SK-N-SH (cell line): ENCODE measurements around the gene CARM1. TPM values are rescaled to one million over a fixed set of nuclear protein-coding genes. Genes with fewer than 3 reads are reported as not detected.

Source experiments
- CTCF ChIA-PET: fragments of 300-600, 350-600 bp; formaldehyde crosslinking; extraction: SDS; loops from one replicate; lab custom pipeline; 2021; lab: Yijun Ruan, JAX
- POLR2A ChIA-PET: fragments of 350-600 bp; sonication (Branson Sonifier 250); formaldehyde crosslinking; extraction: SDS; loops from one replicate; lab custom pipeline; 2020; ENCODE audit warnings: antibody characterized with exemption, inconsistent platforms; lab: Yijun Ruan, JAX
- DNase-seq: peaks from one replicate; pipeline ENCODE4 v3.0.0; 2012
- H2AFZ ChIP-seq: fragments of 200-600 bp; sonication (generic); 2 replicates; pipeline ENCODE4 v1.8.1; 2016; ENCODE audit warnings: antibody characterized with exemption, mild to moderate bottlenecking, low read depth
- H3F3A ChIP-seq: fragments of 200-600 bp; sonication (generic); replicated peaks from 2 replicates; pipeline ENCODE3; 2016; ENCODE audit warnings: antibody characterized with exemption, mild to moderate bottlenecking; ENCODE audit not compliant: insufficient read depth
- H3K27ac ChIP-seq, 2 experiments: fragments of 200-500 bp in 1 of 2; fragments of 200-600 bp in 1 of 2; sonication (Bioruptor generic) in 1 of 2; sonication (generic), shearing (Covaris generic) in 1 of 2; 2 replicates each; pipeline versions ENCODE4 v1.5.1 to v1.6.1; 2014 to 2016; ENCODE audit warnings: low read depth in 2 of 2, inconsistent platforms in 1 of 2, low read length in 1 of 2, mild to moderate bottlenecking in 1 of 2, mixed read lengths in 1 of 2
- H3K27me3 ChIP-seq: fragments of 200-600 bp; sonication (generic), shearing (Covaris generic); 2 replicates; pipeline ENCODE4 v1.6.1; 2016; ENCODE audit warnings: mixed run types; ENCODE audit not compliant: insufficient read depth
- H3K36me3 ChIP-seq, 2 experiments: fragments of 200-500 bp in 1 of 2; fragments of 200-600 bp in 1 of 2; sonication (Bioruptor generic) in 1 of 2; sonication (generic) in 1 of 2; replicated peaks in 1 of 2; 2 replicates each; pipeline versions ENCODE3 to v1.5.1; 2014 to 2016; ENCODE audit warnings: low read length in 1 of 2, mild to moderate bottlenecking in 1 of 2; ENCODE audit not compliant: insufficient read depth in 2 of 2, control insufficient read depth in 1 of 2
- H3K4me1 ChIP-seq, 2 experiments: fragments of 200-500 bp in 1 of 2; fragments of 200-600 bp in 1 of 2; sonication (Bioruptor generic) in 1 of 2; sonication (generic), shearing (Covaris generic) in 1 of 2; 2 replicates each; pipeline versions ENCODE4 v1.5.1 to v1.6.1; 2014 to 2016; ENCODE audit warnings: low read depth in 1 of 2, low read length in 1 of 2, mixed run types in 1 of 2; ENCODE audit not compliant: insufficient read depth in 2 of 2, control insufficient read depth in 1 of 2
- H3K4me2 ChIP-seq: fragments of 200-600 bp; sonication (generic), shearing (Covaris generic); 2 replicates; pipeline ENCODE4 v1.6.1; 2017; ENCODE audit warnings: mixed run types
- H3K4me3 ChIP-seq, 2 experiments: fragments of 200-500 bp in 1 of 2; fragments of 200-600 bp in 1 of 2; sonication (Bioruptor generic) in 1 of 2; sonication (generic), shearing (Covaris generic) in 1 of 2; 2 replicates each; pipeline versions ENCODE4 v1.5.1 to v1.8.1; 2014 to 2016; ENCODE audit warnings: low read depth in 2 of 2, inconsistent platforms in 1 of 2, low read length in 1 of 2, mild to moderate bottlenecking in 1 of 2, mixed read lengths in 1 of 2, moderate library complexity in 1 of 2
- H3K79me2 ChIP-seq: fragments of 200-600 bp; sonication (generic); 2 replicates; pipeline ENCODE4 v1.8.1; 2017; ENCODE audit warnings: mild to moderate bottlenecking; ENCODE audit not compliant: insufficient read depth
- H3K9ac ChIP-seq: fragments of 200-600 bp; sonication (generic); 2 replicates; pipeline ENCODE4 v1.6.1; 2017; ENCODE audit warnings: mixed run types
- H3K9me2 ChIP-seq: fragments of 200-600 bp; sonication (generic); 2 replicates; pipeline ENCODE4 v1.6.1; 2017; ENCODE audit warnings: mixed run types
- H3K9me3 ChIP-seq: fragments of 200-600 bp; sonication (generic); 2 replicates; pipeline ENCODE4 v1.6.1; 2017; ENCODE audit warnings: mixed run types, mild to moderate bottlenecking, moderate library complexity
- H4K20me1 ChIP-seq: fragments of 200-600 bp; sonication (generic); 2 replicates; pipeline ENCODE4 v1.6.1; 2017; ENCODE audit warnings: mild to moderate bottlenecking, mixed run types; ENCODE audit not compliant: insufficient read depth
- ELF1 ChIP-seq: IDR thresholded peaks from 2 replicates; pipeline ENCODE4 v1.4.0; 2012
- EP300 ChIP-seq, 2 experiments: IDR thresholded peaks; 2 replicates each; pipeline versions ENCODE4 v1.4.0 to v1.6.1; 2012; ENCODE audit warnings: borderline replicate concordance in 1 of 2, low read depth in 1 of 2, low read length in 1 of 2
- FOXM1 ChIP-seq: IDR thresholded peaks from 2 replicates; pipeline ENCODE4 v1.4.0; 2012; ENCODE audit warnings: low read depth, mild to moderate bottlenecking
- GABPA ChIP-seq: IDR thresholded peaks from 2 replicates; pipeline ENCODE4 v1.4.0; 2012; ENCODE audit warnings: low read depth, mild to moderate bottlenecking
- GATA2 ChIP-seq: sonication (generic); formaldehyde crosslinking; IDR thresholded peaks from 2 replicates; pipeline ENCODE4 v1.5.0; 2020; ENCODE audit warnings: mild to moderate bottlenecking, missing genetic modification reagents
- JUND ChIP-seq: IDR thresholded peaks from 2 replicates; pipeline ENCODE4 v1.4.0; 2012
- MEF2A ChIP-seq: IDR thresholded peaks from 2 replicates; pipeline ENCODE4 v1.4.0; 2012; ENCODE audit warnings: low read depth, borderline replicate concordance
- NRF1 ChIP-seq: IDR thresholded peaks from 2 replicates; pipeline ENCODE4 v1.6.1; 2012; ENCODE audit warnings: low read depth, mild to moderate bottlenecking, low read length
- POLR2AphosphoS5 ChIP-seq: IDR thresholded peaks from 2 replicates; pipeline ENCODE4 v1.6.1; 2012; ENCODE audit warnings: low read depth, low read length
- YY1 ChIP-seq: IDR thresholded peaks from 2 replicates; pipeline ENCODE4 v1.4.0; 2012; ENCODE audit warnings: low read depth, mild to moderate bottlenecking
- WGBS: methylation state at CpG from one replicate; pipeline ENCODE4 v1.1.6; 2017; ENCODE audit warnings: low lambda C conversion rate; 5-methylcytosine and 5-hydroxymethylcytosine counted together
- polyA plus RNA-seq, 3 experiments: library from polyadenylated mRNA; depleted of rRNA; stranded (reverse); fragments of >200 nt; gene quantifications; 2 replicates each; pipeline ENCODE4 v1.2.3, GENCODE V29; 2012
- TF ChIP-seq, protein P1 (sequence below): IDR thresholded peaks from 2 replicates; pipeline ENCODE4 v1.4.0; 2012; ENCODE audit warnings: low read depth, borderline replicate concordance
- TF ChIP-seq, protein P2 (sequence below): IDR thresholded peaks from 2 replicates; pipeline ENCODE4 v1.4.0; 2012; ENCODE audit warnings: low read depth
- TF ChIP-seq, protein P3 (sequence below): fragments of 150-350 bp; IDR thresholded peaks from 2 replicates; pipeline ENCODE4 v1.6.1; 2017; ENCODE audit warnings: antibody characterized with exemption, low read length, low read depth, borderline replicate concordance
- TF ChIP-seq, protein P4 (sequence below): IDR thresholded peaks from 2 replicates; pipeline ENCODE4 v1.4.0; 2012; ENCODE audit warnings: low read depth, borderline replicate concordance
- TF ChIP-seq, protein P5 (sequence below): IDR thresholded peaks from 2 replicates; pipeline ENCODE4 v1.6.1; 2012; ENCODE audit warnings: mild to moderate bottlenecking, low read depth, low read length, moderate library complexity

CARM1 gene
- polyA plus RNA-seq, 1 of the 3 experiments (the other 2 are of a cell fraction): 62.2 TPM

DNA sequence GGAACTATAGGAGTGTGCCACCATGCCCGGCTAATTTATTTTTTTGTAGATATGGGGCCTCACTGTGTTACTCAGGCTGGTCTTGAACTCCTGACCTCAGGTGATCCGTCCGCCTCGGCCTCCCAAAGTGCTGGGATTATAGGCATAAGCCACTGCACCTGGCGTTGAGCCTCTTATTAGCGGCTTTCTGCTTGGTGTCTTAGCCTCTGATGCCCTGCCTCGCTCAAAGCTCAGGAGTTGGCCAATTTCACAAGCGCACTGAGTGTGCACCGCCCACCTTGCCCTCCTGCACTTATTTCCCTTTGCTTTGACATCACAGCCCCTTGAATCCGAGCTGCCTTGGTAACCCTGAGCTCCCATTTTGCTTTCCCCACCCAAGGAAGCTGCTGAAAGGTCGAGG, 47.0 kb downstream of the CARM1 start (continued):
- TF ChIP-seq, protein P1, sequence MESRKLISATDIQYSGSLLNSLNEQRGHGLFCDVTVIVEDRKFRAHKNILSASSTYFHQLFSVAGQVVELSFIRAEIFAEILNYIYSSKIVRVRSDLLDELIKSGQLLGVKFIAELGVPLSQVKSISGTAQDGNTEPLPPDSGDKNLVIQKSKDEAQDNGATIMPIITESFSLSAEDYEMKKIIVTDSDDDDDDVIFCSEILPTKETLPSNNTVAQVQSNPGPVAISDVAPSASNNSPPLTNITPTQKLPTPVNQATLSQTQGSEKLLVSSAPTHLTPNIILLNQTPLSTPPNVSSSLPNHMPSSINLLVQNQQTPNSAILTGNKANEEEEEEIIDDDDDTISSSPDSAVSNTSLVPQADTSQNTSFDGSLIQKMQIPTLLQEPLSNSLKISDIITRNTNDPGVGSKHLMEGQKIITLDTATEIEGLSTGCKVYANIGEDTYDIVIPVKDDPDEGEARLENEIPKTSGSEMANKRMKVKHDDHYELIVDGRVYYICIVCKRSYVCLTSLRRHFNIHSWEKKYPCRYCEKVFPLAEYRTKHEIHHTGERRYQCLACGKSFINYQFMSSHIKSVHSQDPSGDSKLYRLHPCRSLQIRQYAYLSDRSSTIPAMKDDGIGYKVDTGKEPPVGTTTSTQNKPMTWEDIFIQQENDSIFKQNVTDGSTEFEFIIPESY: no peak
- no peak for TF ChIP-seq JUND
- no peak for TF ChIP-seq YY1
- TF ChIP-seq, protein P2, sequence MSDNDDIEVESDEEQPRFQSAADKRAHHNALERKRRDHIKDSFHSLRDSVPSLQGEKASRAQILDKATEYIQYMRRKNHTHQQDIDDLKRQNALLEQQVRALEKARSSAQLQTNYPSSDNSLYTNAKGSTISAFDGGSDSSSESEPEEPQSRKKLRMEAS: no peak
- no peak for TF ChIP-seq FOXM1

DNA sequence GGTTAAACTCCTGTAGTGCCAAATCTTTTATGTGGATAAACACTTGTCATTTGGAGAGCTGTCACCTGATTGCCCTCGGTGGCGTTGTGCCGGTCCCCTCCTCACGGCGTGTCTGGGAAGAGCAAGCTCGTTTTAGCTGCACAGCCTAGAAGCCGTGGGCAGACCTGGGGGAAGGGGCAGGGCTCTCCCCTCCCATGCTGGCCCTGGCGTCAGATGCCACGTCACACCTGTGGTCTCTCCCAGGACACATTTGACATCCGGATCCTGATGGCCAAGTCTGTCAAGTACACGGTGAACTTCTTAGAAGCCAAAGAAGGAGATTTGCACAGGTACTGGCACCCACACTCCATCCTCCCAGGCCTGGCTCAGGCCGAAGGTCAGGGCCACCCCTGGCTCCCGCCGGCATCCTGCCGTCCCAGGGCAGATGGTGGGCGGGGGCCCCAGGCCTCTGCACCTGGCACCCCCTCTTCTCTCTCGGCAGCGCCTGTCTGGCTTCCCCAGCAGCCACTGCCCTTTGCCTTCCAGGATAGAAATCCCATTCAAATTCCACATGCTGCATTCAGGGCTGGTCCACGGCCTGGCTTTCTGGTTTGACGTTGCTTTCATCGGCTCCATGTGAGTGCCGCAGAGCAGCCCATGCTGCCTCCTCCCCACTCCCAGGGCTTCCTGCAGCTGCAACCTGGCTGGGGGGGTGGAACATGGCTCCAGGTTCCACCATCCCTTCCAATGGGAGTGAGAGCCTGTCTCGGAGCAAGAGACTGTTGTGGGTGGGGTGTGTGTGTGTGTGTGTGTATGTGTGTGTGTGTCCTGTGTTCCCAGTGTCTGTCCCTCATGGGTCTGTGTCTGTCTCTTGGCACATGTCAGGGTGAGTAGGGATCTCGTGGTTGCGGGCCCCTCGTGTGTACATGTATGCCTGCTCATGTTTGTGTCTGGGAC, 48.3 kb downstream of the CARM1 start:
- WGBS: 94% methylated on average over 17 of the region's 26 CpGs
- H3K9me3 ChIP-seq: no peaks in the 10 kb centered on the region
- no peaks in the 10 kb centered on the region for H3K9me2 ChIP-seq
- DNase-seq: no peak
- H4K20me1 ChIP-seq: peaks cover 7% of the 10 kb centered on the region; the same call in 1 of the 2 replicates
- CTCF ChIA-PET: interaction anchor here (0.9 to 1.2 kb wide), 3 partner anchors 8 to 24 kb away, joined by 3 read pairs; no protein-coding TSS in a partner anchor
- H3K27ac ChIP-seq: no peak overlapping the region
- no peak overlapping the region for H3K4me3 ChIP-seq
- H3K9ac ChIP-seq: no peak overlapping the region
- POLR2A ChIA-PET: no interaction called here
- peaks cover 10 to 45% of the 10 kb centered on the region in 2 experiments for H3K36me3 ChIP-seq
- H3K4me2 ChIP-seq: no peak overlapping the region
- H3K27me3 ChIP-seq: no peaks in the 10 kb centered on the region
- TF ChIP-seq GATA2 (CRISPR knock-in tag): no peak
- TF ChIP-seq, protein P3, sequence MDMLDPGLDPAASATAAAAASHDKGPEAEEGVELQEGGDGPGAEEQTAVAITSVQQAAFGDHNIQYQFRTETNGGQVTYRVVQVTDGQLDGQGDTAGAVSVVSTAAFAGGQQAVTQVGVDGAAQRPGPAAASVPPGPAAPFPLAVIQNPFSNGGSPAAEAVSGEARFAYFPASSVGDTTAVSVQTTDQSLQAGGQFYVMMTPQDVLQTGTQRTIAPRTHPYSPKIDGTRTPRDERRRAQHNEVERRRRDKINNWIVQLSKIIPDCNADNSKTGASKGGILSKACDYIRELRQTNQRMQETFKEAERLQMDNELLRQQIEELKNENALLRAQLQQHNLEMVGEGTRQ: no peak
- TF ChIP-seq MEF2A: no peak
- TF ChIP-seq, protein P4, sequence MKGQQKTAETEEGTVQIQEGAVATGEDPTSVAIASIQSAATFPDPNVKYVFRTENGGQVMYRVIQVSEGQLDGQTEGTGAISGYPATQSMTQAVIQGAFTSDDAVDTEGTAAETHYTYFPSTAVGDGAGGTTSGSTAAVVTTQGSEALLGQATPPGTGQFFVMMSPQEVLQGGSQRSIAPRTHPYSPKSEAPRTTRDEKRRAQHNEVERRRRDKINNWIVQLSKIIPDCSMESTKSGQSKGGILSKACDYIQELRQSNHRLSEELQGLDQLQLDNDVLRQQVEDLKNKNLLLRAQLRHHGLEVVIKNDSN: no peak
- no peak for TF ChIP-seq FOXM1
- TF ChIP-seq POLR2AphosphoS5: no peak
- TF ChIP-seq NRF1: no peak
- TF ChIP-seq, protein P5, sequence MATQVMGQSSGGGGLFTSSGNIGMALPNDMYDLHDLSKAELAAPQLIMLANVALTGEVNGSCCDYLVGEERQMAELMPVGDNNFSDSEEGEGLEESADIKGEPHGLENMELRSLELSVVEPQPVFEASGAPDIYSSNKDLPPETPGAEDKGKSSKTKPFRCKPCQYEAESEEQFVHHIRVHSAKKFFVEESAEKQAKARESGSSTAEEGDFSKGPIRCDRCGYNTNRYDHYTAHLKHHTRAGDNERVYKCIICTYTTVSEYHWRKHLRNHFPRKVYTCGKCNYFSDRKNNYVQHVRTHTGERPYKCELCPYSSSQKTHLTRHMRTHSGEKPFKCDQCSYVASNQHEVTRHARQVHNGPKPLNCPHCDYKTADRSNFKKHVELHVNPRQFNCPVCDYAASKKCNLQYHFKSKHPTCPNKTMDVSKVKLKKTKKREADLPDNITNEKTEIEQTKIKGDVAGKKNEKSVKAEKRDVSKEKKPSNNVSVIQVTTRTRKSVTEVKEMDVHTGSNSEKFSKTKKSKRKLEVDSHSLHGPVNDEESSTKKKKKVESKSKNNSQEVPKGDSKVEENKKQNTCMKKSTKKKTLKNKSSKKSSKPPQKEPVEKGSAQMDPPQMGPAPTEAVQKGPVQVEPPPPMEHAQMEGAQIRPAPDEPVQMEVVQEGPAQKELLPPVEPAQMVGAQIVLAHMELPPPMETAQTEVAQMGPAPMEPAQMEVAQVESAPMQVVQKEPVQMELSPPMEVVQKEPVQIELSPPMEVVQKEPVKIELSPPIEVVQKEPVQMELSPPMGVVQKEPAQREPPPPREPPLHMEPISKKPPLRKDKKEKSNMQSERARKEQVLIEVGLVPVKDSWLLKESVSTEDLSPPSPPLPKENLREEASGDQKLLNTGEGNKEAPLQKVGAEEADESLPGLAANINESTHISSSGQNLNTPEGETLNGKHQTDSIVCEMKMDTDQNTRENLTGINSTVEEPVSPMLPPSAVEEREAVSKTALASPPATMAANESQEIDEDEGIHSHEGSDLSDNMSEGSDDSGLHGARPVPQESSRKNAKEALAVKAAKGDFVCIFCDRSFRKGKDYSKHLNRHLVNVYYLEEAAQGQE: no peak
- TF ChIP-seq GABPA: no peak
- TF ChIP-seq, protein P1: no peak
- TF ChIP-seq EP300 (IDR thresholded peaks at IDR 0.05; ENCODE audit: borderline replicate concordance in 1 of 2, low read depth in 1 of 2, low read length in 1 of 2): no peak
- TF ChIP-seq, protein P2: no peak
- TF ChIP-seq ELF1: no peak
- peaks cover 4 to 16% of the 10 kb centered on the region in 2 experiments; a peak in 3 of 4 replicates for H3K4me1 ChIP-seq
- no peak overlapping the region for H2AFZ ChIP-seq
- no peaks in the 10 kb centered on the region for H3K79me2 ChIP-seq
- peaks cover 19% of the 10 kb centered on the region for H3F3A ChIP-seq
